22Rv1 (cell line): ENCODE data around the gene MCOLN3.

Experiments used
- H3K27ac ChIP-seq: fragments of 450-650 bp; 2 replicates; pipeline ENCODE4 v1.5.1; 2017
- ZFX ChIP-seq: fragments of 450-650 bp; IDR thresholded peaks from 2 replicates; pipeline ENCODE4 v1.6.1; 2017; ENCODE audit warnings: antibody characterized with exemption, borderline replicate concordance
- TF ChIP-seq, protein P1 (sequence below): fragments of 450-650 bp; IDR thresholded peaks from 2 replicates; pipeline ENCODE4 v1.5.1; 2017; ENCODE audit warnings: mild to moderate bottlenecking

Gene MCOLN3, protein sequence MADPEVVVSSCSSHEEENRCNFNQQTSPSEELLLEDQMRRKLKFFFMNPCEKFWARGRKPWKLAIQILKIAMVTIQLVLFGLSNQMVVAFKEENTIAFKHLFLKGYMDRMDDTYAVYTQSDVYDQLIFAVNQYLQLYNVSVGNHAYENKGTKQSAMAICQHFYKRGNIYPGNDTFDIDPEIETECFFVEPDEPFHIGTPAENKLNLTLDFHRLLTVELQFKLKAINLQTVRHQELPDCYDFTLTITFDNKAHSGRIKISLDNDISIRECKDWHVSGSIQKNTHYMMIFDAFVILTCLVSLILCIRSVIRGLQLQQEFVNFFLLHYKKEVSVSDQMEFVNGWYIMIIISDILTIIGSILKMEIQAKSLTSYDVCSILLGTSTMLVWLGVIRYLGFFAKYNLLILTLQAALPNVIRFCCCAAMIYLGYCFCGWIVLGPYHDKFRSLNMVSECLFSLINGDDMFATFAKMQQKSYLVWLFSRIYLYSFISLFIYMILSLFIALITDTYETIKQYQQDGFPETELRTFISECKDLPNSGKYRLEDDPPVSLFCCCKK

DNA sequence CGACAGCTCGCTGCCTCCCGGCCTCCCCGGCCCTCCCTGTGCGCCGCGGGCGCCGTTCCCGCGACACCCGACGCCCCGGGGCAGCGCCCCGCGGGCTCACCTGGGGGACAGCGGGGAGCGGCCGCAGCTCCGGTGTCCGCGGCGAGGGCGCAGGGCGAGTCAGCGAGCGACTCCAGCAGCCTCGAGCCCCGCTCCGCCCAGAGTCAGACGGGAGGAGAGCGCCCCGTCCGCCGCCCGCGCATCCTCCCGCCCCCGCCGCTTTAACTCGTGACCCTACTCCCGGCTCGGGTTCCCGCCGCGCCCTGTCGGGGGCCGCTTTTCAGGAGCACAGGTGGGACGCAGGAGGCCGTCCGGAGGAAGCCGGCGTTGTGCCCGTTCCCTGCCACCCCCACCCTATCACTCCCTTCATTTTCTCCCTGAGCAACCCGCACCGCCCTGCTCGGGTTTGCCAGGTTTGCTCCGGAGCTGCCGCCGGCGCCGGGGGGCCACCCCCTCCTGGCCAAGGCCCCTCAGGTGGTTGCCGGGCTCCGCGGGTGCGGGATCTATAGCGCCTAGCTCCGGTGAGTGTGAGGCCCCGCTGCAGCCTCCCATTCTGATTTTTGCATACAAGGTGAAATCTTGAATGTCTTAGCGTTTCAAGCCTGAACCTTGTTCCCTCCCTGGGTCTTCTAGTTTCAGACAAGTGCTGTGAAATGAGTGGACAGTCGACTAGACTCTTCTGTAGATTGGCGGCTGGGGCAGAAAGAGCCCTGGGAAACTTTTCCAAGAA is at the start of gene MCOLN3:
MCOLN3 (minus strand) TSS at position 205 of the 769 bp plus-strand sequence. CDS start 3,140 bp downstream, outside the sequence.
- H3K27ac ChIP-seq = no peak within 1 kb of the TSS
- TF ChIP-seq, protein P1, sequence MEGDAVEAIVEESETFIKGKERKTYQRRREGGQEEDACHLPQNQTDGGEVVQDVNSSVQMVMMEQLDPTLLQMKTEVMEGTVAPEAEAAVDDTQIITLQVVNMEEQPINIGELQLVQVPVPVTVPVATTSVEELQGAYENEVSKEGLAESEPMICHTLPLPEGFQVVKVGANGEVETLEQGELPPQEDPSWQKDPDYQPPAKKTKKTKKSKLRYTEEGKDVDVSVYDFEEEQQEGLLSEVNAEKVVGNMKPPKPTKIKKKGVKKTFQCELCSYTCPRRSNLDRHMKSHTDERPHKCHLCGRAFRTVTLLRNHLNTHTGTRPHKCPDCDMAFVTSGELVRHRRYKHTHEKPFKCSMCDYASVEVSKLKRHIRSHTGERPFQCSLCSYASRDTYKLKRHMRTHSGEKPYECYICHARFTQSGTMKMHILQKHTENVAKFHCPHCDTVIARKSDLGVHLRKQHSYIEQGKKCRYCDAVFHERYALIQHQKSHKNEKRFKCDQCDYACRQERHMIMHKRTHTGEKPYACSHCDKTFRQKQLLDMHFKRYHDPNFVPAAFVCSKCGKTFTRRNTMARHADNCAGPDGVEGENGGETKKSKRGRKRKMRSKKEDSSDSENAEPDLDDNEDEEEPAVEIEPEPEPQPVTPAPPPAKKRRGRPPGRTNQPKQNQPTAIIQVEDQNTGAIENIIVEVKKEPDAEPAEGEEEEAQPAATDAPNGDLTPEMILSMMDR = no peak
- TF ChIP-seq ZFX = no peak

DNA sequence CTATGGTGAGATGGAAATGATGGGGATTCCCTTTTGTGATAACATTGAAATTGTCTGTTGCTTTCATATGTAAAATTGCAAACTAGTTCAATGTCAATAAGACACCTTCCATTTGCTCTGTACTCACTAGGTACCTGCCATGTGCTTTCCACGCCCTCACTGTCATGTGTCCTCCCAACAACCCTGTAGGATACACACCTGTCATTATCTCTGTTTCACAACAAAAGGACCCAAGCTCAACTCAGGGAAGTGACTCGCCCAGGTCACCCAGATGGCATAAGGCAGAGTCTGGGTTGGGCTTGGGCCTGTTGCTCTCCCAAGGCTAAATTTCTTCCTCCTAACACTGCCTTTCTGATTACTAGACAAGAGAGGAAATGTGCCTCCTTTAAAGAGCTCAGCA is 45.3 kb upstream of the MCOLN3 start:
- TF ChIP-seq, protein P1 = no peak
- TF ChIP-seq ZFX = no peak
- H3K27ac ChIP-seq = no peak overlapping the region

DNA sequence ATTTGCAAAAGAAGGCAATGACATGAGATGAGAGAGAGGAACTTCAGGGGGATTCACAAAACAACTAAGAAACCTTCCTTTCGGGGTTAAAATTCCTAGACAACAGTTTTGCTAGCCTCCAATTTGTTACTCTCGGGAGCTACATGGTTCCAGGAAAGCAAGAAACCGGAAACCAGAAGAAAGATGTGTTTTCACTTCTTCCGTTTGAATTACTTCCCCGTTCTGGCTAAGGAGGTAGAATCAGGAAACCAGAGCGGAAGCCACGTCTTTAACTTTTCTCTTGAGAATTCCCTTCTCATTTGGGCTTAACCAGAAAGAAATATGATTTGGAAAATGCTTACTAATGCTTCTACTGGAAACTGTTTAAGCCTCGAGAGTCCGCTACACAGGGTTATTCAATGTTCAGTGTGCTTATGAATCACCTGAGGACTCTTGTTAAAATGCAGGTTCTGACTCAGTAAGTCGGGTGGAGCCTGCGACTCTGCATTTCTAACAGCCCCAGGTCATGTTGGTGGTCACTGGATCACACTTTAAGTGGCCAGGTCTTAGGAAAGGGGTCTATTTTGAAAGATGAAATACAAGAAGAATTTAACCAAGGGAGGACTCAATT is 43.5 kb upstream of the MCOLN3 start:
- TF ChIP-seq, protein P1 = no peak
- TF ChIP-seq ZFX = no peak
- no peak overlapping the region for H3K27ac ChIP-seq

DNA sequence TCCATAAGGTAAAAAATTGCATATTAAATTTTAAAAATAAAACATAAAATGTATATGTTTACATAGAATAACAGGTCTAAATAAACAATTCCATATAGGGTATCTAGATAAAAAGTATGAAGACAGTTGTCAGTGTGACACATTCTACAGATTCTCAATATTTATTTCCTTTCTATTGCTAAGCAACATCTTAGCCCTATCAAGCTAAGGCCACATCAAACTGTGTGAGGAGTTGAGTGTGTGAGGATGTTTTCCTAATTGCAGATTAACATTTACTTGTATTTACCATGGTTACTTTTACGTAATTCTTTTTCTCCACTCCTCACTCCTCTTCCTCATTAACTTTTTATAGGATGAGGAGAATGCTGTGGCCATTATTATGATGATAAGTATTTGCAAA is 41.9 kb upstream of the MCOLN3 start:
- no peak overlapping the region for H3K27ac ChIP-seq
- TF ChIP-seq, protein P1 = no peak
- TF ChIP-seq ZFX = no peak

DNA sequence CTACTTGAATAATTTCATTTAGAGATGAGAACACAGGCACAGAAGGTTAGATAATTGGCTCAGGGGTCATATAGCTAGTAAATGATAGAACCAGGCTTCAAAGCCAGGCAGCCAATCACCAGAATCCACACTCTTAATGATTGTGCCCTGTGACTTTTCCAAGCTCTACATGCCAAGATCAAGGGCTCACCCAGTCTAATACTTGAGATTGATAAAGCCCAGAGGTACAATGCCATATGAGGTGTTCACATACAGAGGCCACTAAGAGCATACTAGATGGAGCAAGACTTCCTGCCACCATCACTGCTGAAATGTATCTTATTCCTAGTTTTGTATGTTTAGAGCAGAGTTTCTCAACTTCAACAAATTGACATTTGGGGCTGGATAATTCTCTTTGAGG is 40.9 kb upstream of the MCOLN3 start:
- TF ChIP-seq ZFX = no peak
- TF ChIP-seq, protein P1 = no peak
- H3K27ac ChIP-seq = no peak overlapping the region

DNA sequence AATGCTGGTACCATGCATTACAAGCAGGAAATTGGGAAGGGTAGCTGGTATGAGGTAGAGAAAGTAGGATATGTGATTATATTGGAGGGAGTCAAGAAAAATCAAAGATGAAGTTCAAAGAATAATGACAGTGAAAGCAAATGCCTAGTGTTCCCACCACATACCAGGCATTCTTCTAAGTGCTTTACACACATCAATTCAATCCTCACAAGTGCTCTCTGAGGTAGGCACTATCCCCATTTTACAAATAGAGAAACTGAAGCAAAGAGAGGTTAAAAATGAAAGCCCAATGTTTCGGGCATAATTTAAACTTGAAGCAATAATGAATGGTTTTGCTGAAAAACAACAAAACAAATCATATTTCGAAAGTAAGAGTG is 40.1 kb upstream of the MCOLN3 start:
- TF ChIP-seq ZFX = no peak
- TF ChIP-seq, protein P1 = no peak
- no peak overlapping the region for H3K27ac ChIP-seq
